ENCODE results near the gene RFPL3.
"Not testable (repeated sequence)": the region's sequence is repeated elsewhere in the genome, so short reads cannot be mapped to it uniquely, and the experiment has no call there.

The RFPL3 gene

GRCh38 chr22:32348031-32348611 is 9.5 kb upstream of the RFPL3 start:
- intact Hi-C loops (cut with DNase I): no loop called here
- no peak for DNase-seq

DNA sequence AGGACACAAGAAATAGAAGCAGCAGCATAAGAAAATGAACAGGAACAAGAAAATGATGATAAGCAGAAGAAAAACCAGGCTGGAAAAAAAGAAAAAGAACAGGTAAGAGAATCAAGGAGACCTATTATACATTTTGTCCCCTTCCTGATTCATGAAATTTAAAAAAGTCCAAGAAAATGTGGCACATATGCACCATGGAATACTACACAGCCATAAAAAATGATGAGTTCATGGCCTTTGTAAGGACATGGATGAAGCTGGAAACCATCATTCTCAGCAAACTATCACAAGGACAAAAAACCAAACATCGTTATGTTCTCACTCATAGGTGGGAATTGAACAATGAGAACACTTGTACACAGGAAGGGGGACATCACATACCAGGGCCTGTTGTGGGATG is 5.8 kb upstream of the RFPL3 start:
- DNase-seq; intact Hi-C loops (cut with DNase I): not testable (repeated sequence)

GRCh38 chr22:32352681-32353080 is 5.0 kb upstream of the RFPL3 start:
- DNase-seq: no peak
- intact Hi-C loops (cut with DNase I): no loop called here

DNA sequence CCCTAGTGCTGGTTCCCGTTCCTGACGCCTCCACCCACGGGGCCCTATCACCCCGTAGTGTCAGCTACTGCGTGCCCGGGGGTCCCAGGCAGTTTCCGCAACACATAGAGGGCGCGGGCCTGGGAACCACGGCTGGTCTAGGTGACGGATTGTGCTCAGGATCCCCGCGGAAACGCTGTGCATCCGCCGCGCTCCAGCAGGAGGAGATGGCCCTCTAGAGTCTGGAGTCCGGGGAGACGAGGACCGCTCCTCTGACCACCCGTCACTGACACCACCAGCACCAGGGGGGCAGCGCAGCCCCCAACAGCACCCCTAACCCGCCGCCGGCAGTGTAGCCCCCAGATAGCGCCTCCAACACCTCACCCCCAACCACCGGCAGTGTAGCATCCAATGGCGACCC is 4.4 kb upstream of the RFPL3 start:
- DNase-seq: peak in 1 of 10 donors; percentile 47
- intact Hi-C loops (cut with DNase I): no loop called here

DNA sequence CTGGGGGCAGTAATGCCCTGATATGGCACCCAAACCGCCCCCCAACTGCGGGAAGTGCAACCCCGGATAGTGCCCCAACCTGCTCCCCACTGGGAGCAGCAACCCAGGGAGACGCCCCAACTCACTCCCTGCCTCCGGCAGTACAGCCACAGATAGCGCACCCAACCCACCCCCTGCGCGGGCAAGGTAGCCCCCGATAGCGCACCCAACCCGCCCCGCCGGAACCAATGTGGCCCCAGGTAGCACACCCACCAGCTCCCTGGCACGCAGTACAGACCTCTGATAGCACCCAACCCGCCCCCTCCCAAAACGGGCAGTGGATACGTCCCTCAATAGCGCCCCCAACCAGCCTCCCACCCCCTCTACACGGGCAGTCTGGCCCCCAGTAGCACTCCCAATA is 3.8 kb upstream of the RFPL3 start:
- intact Hi-C loops (cut with DNase I): no loop called here

GRCh38 chr22:32354360-32355351 is 3.0 kb upstream of the RFPL3 start:
- DNase-seq: peak in 1 of 10 donors; percentile 64
- intact Hi-C loops (cut with DNase I): no loop called here

More for the DNA sequence above, 3.8 kb upstream of the RFPL3 start:
- DNase-seq: peak in 1 of 10 donors; percentile 48

DNA sequence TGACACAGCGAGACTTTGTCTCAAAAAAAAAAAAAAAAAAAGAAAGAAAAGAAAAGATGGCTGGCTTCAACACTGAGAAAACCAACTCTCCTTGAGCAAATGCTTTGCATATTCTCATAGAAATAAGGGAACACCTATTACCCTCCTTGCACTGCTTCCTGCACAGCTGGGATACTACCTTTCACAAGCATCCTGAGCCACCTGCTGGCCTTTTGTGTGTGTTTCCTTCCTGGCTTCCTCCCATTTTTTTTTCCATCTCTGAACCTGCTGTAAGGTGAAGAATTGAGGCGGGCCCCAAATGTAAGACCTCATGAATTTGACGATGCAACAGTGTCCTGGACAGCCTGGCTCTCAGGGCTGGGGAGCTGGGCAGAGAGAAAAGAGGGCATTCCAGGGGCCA is 1.9 kb upstream of the RFPL3 start:
- intact Hi-C loops (cut with DNase I): no loop called here
- no peak for DNase-seq

GRCh38 chr22:32360096-32360495 is 2.4 kb downstream of the RFPL3 start:
- intact Hi-C loops (cut with DNase I); DNase-seq: not testable (repeated sequence)

DNA sequence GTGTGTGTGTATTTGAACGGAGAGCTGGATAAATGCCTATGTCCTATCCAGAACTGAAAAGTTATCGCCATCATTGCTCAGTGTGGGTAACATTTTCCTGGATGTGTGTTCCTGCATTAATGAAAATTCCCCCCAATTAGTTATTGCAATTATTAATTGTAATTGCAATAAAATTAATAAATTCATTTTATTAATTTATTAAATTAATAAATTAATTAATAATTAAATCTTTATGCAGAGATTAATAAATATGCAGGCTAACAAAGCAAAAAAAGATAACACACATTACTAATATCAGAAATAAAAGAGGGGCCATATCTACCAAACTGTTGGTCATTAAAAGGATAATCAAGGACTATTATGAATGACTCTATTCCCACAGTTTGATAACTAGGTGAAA is 3.6 kb downstream of the RFPL3 start:
- intact Hi-C loops (cut with DNase I): no loop called here

DNA sequence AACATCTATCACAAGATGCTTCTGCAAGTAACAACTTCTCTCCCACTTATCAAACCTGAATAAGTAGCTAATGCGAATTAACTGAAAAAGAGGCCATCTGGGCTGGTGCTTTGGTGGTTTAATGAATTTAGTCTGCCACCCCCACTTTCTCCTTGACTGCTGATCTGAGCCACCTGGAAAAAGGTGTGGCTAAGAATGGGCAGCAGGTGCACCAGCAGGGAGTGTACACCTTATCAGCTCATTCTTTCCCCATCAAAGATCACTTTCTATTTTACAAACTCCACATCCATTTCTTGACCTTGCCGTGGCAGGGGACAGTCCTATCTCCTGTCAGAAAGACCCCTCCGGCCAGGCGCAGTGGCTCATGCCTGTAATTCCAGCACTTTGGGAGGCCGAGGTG is 6.5 kb downstream of the RFPL3 start:
- intact Hi-C loops (cut with DNase I): no loop called here
- DNase-seq: no peak

More for the DNA sequence above, 3.6 kb downstream of the RFPL3 start:
- no peak for DNase-seq

DNA sequence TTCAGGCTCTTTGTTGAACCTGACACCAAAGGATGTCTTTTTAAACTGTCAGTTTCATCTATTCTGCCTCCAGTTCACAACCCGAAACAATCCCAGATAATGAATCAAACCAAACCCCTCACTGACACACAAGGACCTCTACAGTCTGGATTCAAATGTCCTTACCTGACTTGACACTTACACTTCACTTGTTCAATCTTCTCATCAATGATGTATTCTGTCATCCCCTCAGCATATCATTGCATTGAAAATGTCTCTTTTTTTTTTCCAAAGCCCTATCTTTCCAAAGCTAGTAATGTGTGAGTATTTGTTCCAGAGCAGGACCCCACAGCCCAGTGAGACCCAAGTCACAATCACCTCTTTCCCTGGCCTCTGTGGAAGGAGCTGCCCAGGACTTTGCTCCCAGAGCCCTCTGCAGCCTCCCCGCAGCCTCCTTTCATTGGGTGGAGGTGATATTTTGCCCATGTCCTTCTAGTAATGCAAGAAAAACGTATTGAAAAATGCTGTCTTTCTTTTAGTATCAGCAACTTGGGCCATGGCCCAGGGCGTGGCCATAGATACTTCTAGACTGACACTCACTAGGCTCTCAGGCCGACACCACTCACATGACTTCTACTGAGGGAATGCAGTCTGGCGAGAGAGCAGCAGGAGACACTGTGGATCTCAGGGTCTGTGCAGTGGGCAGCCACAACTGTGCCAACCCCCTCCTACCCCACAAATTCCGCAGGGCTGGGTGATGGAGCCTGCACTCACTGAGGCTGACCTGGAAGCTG is 18.2 kb downstream of the RFPL3 start:
- intact Hi-C loops (cut with DNase I): no loop called here
- no peak for DNase-seq

DNA sequence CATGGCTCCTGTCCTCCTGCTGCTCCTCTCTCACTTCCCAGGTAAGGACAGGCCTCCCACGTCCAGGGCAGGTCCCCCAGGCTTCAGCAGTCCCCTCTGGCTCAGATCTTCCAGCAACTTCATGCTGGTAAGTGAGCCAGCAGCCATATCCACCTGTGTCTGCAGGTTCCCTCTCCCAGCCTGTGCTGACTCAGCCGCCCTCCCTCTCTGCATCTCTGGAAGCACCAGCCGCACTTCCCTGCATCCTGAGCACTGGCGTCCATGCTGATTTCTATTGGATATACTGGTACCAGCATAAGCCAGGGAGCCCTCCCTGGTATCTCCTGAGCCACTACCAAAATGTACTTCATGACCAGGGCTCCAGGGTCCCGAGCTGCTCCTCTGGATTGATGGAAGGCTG is 19.0 kb downstream of the RFPL3 start:
- DNase-seq: no peak
- intact Hi-C loops (cut with DNase I): no loop called here

DNA sequence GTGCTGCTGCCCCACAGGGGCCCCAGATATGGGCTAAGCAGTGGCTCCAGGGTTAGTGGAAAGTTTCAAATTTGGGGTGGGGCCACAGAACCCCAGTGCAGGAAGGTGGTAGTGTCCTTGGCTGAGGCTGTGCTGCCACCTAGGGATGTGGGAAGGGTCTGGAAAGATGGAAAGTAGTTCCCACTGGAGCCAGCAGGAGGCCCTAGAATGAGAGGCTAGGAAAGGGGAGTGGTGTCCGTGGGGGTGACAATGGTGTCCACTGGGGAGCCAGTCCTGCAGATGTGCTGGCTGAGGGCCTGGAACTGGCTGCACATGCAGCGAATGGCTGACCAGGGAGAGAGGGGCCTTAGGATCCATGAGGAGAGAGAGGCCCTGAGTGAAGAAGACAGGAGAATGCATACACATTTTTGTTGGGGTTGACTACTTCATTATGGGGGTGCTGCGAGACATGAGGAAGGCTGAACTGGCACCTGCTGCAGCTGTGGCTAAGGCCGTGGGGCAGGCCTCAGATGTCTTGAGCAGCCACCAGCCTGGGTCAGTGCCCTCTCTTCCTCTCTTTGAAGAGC is 21.1 kb downstream of the RFPL3 start:
- DNase-seq: peak in 7 of 10 donors; percentile 41 to 94 (median 49)
- intact Hi-C loops (cut with DNase I): no loop called here

DNA sequence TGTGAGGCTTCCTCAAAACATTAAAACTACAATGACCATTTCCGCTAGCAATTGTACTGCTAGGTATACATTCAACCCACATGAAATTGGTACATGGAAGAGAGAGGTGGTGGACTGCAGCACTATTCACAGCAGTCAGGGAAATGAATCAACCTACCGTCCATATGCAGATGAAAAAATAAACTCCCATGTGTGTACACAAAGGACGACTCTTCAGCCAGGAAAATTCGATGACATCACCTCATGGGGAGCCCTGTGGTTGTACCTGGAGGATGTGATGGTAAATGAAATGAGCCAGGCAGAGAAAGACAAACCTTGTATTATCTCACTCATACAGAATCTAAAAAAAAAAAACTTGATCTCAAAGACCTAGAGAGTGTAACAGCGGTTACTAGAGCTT is 23.3 kb downstream of the RFPL3 start:
- intact Hi-C loops (cut with DNase I): no loop called here
- no peak for DNase-seq

DNA sequence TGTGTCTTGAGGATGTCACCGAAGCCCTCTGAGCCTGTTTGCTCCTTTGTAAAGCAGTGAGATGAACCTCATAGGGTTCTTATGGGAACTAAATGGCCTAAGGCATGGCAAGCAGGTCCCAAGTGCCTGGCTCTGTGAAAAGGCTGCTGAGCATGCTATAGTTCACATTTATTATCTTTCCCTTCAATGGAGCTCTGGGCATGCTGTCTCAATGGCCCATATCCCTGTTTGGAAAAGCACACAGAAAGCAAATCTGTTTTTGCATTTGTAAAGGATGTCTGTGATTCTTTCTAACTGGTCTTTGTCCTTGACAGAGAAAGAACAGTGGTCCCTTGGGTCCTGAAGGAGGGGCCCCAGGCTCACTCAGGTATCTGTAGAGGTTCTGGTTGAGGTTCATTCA is 28.0 kb downstream of the RFPL3 start:
- intact Hi-C loops (cut with DNase I): no loop called here
- no peak for DNase-seq

DNA sequence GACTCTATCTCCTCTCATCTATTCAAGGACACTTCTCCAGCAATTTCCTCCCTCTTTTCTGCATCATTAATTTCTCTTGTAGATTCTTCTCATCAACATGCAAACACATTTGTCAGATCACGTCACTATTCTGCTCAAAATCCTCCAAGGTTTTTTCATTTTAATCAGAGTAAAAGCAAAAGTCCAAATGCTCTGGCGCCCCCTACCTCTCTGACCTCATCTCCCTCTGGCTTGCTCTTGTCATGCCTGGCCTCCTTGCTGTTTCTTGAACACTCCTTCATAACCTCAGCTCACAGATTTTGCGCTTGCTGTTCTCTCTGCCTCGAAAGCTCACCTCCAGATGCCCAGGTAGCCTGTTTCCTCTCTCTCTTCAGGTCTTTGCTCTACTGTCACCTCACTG is 32.0 kb downstream of the RFPL3 start:
- DNase-seq: peak in 1 of 10 donors; percentile 50
- intact Hi-C loops (cut with DNase I): no loop called here

GRCh38 chr22:32395107-32395506 is 37.4 kb downstream of the RFPL3 start:
- DNase-seq: no peak
- intact Hi-C loops (cut with DNase I): no loop called here

- intact Hi-C loops (cut with DNase I): no loop called here
- DNase-seq: no peak
Observed at GRCh38 chr22:32396255-32396654, 38.6 kb downstream of the RFPL3 start.

DNA sequence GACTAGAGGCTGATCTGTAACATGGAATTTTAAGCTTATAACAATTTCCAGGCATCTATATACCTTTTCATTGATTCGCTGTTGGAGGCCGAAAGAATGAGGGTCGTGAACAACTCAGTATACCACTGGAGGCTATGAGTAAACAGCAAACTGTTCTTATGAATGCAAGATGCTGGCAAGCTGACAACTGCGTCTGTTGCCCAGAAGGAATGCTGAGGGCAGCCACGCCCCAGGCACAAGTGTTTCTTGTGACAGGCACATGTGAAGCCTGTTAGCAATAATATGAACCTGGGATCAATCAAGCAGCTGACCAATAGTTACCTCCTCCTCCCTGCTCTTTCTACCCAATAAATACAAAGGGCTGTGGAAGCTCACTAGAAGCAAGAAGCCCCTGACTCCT is 39.1 kb downstream of the RFPL3 start:
- intact Hi-C loops (cut with DNase I): no loop called here
- DNase-seq: no peak

DNA sequence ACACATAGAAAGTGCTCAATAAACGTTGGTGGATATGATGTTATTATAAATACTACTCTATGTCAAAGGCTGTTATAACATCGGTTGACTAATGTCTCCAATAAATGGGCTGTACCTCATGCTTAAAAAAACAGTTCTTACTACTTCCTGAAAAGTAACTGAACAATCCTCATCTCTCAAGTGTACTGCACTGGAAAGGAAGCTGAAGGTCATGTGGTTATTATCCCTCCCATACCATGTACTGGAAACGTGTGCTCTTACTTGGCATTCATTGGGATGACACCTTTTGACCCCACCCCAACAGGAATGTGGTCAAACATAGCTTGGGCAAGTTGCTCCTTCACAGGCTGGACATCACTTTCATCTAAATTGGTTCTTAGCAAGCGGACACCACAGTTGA is 43.8 kb downstream of the RFPL3 start:
- no peak for DNase-seq
- intact Hi-C loops (cut with DNase I): no loop called here

DNA sequence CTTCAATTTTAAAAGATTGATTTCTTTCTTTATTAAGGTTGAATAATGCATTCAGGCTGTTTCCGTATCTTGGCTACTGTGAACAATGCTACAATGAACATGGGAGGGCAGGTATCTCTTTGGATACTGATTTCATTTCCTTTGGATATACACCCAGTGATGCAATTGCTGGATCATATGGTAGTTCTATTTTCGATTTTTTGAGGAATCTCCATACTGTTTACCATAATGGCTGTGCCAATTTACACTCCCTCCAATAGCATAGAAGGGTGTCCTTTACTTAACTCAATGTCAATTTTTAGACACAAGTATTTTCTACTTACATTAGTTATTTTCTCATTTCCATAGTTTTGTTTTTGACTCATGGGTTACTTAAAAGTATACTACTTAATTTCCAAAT is 46.4 kb downstream of the RFPL3 start:
- no peak for DNase-seq
- intact Hi-C loops (cut with DNase I): no loop called here
